ENCODE results near the gene PCNT. TPM values are rescaled to one million over a fixed set of nuclear protein-coding genes. Genes with fewer than 3 reads are reported as not detected.

PCNT gene
- total and polyA plus RNA-seq, 2 experiments from 2014 or later, result 18.3 to 26.6 TPM

DNA sequence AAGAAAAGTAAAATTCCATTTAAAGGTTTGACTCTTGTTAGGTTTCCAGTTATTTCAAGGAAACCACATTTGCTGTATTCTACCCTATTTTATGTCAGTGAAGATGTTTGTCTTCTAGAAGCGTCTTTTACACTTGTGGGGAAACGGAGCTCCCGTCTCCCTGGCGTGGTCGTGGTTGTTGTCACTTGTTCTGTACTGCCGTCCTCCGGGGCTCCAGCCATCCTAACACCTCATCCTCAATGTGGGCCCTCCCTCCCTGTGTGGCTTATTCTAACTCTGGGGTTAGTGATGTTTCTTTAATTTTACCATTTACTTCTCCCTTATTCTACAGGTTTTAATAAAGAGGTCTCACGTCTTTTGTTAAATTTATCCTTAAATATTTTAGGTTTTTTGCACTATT, 82.0 kb downstream of the PCNT start:
- Histone ChIP-seq H3K36me3 (peaks cover 6% of the 10 kb centered on the region), H3K27me3 (no peaks in the 10 kb centered on the region), H3K9me3 (ENCODE audit: low read depth) (no peaks in the 10 kb centered on the region), H3K4me1 (ENCODE audit: low read depth) (no peaks in the 10 kb centered on the region), H3K27ac (no peak overlapping the region), H3K4me3 (no peak overlapping the region)
- no peak for DNase-seq (ENCODE audit: low read depth in 1 of 2, low spot score in 1 of 2)
- TF ChIP-seq, protein P1, sequence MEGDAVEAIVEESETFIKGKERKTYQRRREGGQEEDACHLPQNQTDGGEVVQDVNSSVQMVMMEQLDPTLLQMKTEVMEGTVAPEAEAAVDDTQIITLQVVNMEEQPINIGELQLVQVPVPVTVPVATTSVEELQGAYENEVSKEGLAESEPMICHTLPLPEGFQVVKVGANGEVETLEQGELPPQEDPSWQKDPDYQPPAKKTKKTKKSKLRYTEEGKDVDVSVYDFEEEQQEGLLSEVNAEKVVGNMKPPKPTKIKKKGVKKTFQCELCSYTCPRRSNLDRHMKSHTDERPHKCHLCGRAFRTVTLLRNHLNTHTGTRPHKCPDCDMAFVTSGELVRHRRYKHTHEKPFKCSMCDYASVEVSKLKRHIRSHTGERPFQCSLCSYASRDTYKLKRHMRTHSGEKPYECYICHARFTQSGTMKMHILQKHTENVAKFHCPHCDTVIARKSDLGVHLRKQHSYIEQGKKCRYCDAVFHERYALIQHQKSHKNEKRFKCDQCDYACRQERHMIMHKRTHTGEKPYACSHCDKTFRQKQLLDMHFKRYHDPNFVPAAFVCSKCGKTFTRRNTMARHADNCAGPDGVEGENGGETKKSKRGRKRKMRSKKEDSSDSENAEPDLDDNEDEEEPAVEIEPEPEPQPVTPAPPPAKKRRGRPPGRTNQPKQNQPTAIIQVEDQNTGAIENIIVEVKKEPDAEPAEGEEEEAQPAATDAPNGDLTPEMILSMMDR (IDR thresholded peaks at IDR 0.05; ENCODE audit: low read depth, low read length), result no peak

DNA sequence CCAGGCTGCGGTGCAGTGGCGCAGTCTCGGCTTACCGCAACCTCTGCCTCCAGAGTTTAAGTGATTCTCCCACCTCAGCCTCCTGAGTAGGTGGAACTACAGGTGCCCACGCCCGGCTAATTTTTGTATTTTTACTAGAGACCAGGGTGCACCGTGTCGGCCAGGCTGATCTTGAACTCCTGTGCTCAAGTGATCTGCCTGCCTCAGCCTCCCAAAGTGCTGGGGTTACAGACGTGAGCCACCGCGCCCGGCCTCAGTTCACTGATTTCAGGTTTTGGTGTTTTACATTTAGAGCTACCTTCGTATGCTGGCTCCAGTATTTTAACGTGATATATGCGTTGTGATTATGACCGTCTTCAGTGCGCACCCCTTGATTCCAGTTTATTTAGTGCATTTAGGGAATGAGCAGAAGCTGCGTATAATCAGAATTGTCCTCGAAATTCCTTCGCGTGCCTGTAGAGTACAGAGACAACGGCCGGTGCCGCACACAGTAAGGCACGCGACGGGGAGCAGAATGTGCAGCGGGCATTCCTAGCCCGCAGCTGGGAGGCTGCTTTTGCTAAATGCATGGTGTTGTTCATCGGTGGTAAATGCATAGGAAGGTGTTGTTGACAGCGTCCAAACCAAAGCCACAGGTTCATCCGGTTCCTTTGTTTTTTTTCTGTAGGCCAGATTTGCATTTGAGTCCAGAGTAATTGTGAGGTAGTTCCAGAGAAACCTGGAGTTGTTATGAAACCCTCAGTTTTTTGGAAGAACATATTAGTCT, 85.9 kb downstream of the PCNT start:
- peaks cover 5% of the 10 kb centered on the region for H3K36me3 ChIP-seq
- H3K27me3 ChIP-seq, result no peaks in the 10 kb centered on the region
- TF ChIP-seq, protein P1 (IDR thresholded peaks at IDR 0.05; ENCODE audit: low read depth, low read length), result no peak
- no peak overlapping the region for H3K27ac ChIP-seq
- H3K9me3 ChIP-seq (ENCODE audit: low read depth), result no peaks in the 10 kb centered on the region
- DNase-seq (ENCODE audit: low read depth in 1 of 2, low spot score in 1 of 2), result no peak
- no peak overlapping the region for H3K4me3 ChIP-seq
- no peaks in the 10 kb centered on the region for H3K4me1 ChIP-seq (ENCODE audit: low read depth)

DNA sequence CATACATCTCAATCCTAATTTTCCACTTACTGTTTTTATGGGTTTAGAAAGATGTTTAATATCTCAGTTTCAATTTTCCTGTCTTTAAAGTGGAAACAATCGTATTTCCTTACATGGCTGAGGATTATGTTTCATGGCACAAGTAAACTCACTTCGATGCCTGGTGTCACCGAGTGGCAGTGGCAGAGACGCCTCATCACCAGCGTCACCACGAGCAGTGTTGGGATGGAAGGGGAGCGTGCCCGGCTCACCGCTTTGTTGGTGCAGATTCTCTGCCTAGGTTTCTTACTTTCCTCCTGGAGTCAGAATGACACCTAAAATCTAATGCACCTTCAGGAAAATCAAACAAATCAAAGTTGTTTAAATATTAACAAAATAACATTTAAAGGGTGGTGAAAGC, 86.6 kb downstream of the PCNT start:
- no peak overlapping the region for H3K27ac ChIP-seq
- H3K36me3 ChIP-seq, result peaks cover 5% of the 10 kb centered on the region
- H3K27me3 ChIP-seq, result no peaks in the 10 kb centered on the region

DNA sequence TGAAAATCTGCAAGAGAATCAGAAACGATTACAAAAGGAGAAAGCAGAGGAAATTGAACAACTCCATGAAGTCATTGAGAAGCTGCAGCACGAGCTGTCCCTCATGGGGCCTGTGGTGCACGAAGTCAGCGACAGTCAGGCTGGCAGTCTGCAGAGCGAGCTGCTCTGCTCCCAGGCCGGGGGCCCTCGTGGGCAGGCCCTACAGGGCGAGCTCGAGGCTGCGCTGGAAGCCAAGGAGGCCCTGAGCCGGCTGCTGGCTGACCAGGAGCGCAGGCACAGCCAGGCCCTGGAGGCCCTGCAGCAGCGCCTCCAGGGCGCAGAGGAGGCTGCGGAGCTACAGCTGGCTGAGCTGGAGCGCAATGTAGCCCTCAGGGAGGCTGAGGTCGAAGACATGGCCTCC, 87.3 kb downstream of the PCNT start:
- TF ChIP-seq, protein P1 (IDR thresholded peaks at IDR 0.05; ENCODE audit: low read depth, low read length), result no peak
- Histone ChIP-seq H3K27ac (no peak overlapping the region), H3K36me3 (peaks cover 5% of the 10 kb centered on the region), H3K9me3 (ENCODE audit: low read depth) (no peaks in the 10 kb centered on the region), H3K27me3 (no peaks in the 10 kb centered on the region), H3K4me3 (no peak overlapping the region), H3K4me1 (ENCODE audit: low read depth) (no peaks in the 10 kb centered on the region)
- DNase-seq (ENCODE audit: low read depth in 1 of 2, low spot score in 1 of 2), result no peak

More for the DNA sequence above, 86.6 kb downstream of the PCNT start:
- no peaks in the 10 kb centered on the region for H3K4me1 ChIP-seq (ENCODE audit: low read depth)
- H3K4me3 ChIP-seq, result no peak overlapping the region
- TF ChIP-seq, protein P1 (IDR thresholded peaks at IDR 0.05; ENCODE audit: low read depth, low read length), result no peak
- DNase-seq (ENCODE audit: low read depth in 1 of 2, low spot score in 1 of 2), result no peak
- H3K9me3 ChIP-seq (ENCODE audit: low read depth), result no peaks in the 10 kb centered on the region

DNA sequence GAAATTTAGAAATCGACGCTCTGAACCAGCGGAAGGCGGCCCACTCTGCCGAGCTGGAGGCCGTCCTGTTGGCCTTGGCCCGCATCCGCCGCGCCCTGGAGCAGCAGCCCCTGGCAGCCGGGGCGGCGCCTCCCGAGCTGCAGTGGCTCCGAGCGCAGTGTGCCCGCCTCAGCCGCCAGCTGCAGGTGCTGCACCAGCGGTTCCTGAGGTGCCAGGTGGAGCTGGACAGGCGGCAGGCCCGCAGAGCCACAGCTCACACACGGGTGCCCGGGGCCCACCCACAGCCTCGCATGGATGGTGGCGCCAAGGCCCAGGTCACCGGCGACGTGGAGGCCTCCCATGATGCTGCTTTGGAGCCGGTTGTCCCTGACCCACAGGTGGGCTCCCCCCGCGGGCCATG, 87.7 kb downstream of the PCNT start:
- no peak overlapping the region for H3K4me3 ChIP-seq
- no peak overlapping the region for H3K27ac ChIP-seq
- no peaks in the 10 kb centered on the region for H3K4me1 ChIP-seq (ENCODE audit: low read depth)
- H3K36me3 ChIP-seq, result peaks cover 8% of the 10 kb centered on the region
- no peaks in the 10 kb centered on the region for H3K27me3 ChIP-seq
- DNase-seq (ENCODE audit: low read depth in 1 of 2, low spot score in 1 of 2), result no peak
- H3K9me3 ChIP-seq (ENCODE audit: low read depth), result no peaks in the 10 kb centered on the region
- TF ChIP-seq, protein P1 (IDR thresholded peaks at IDR 0.05; ENCODE audit: low read depth, low read length), result no peak

Measured in cardiac muscle cell (in vitro differentiated cells and primary cell).